ENCODE measurements around the gene SLC2A1.

Gene SLC2A1

GRCh38 chr1:42970143-42970542 lies 11.5 kb upstream of the SLC2A1 start:
- H3K27me3 ChIP-seq (ENCODE audit: insufficient read depth, poor library complexity, severe bottlenecking), result no peaks in the 10 kb centered on the region
- no peaks in the 10 kb centered on the region for H3K9me3 ChIP-seq (ENCODE audit: severe bottlenecking)
- H3K36me3 ChIP-seq (ENCODE audit: low read depth), result peaks cover 7% of the 10 kb centered on the region
- no peak for DNase-seq (ENCODE audit: low spot score)
- TF ChIP-seq CTCF (IDR thresholded peaks at IDR 0.05; ENCODE audit: poor library complexity, severe bottlenecking), result no peak
- H3K4me1 ChIP-seq (ENCODE audit: insufficient read depth, poor library complexity, severe bottlenecking), result peaks cover 19% of the 10 kb centered on the region
- H3K27ac ChIP-seq (ENCODE audit: poor library complexity, severe bottlenecking), result no peak overlapping the region
- no peak for ATAC-seq (ENCODE audit: low read depth)
- H3K4me3 ChIP-seq (ENCODE audit: severe bottlenecking), result no peak overlapping the region

- H3K4me1 ChIP-seq (ENCODE audit: insufficient read depth, poor library complexity, severe bottlenecking), result peaks cover 28% of the 10 kb centered on the region
- H3K36me3 ChIP-seq (ENCODE audit: low read depth), result peaks cover 4% of the 10 kb centered on the region
- no peaks in the 10 kb centered on the region for H3K27me3 ChIP-seq (ENCODE audit: insufficient read depth, poor library complexity, severe bottlenecking)
Observed at GRCh38 chr1:42968654-42969053, 10.0 kb upstream of the SLC2A1 start.

GRCh38 chr1:42966688-42967612 lies 8.3 kb upstream of the SLC2A1 start:
- Histone ChIP-seq H3K27ac (ENCODE audit: poor library complexity, severe bottlenecking) (peak overlapping the region; percentile 91), H3K4me1 (ENCODE audit: insufficient read depth, poor library complexity, severe bottlenecking) (peaks cover 44% of the 10 kb centered on the region), H3K36me3 (ENCODE audit: low read depth) (peaks cover 3% of the 10 kb centered on the region; the same call in 1 of the 2 replicates), H3K9me3 (ENCODE audit: severe bottlenecking) (no peaks in the 10 kb centered on the region), H3K4me3 (ENCODE audit: severe bottlenecking) (no peak overlapping the region), H3K27me3 (ENCODE audit: insufficient read depth, poor library complexity, severe bottlenecking) (no peaks in the 10 kb centered on the region)
- TF ChIP-seq CTCF (IDR thresholded peaks at IDR 0.05; ENCODE audit: poor library complexity, severe bottlenecking), result no peak
- DNase-seq (ENCODE audit: low spot score), result peak; percentile 96
- ATAC-seq (ENCODE audit: low read depth), result peak; percentile 89

More at GRCh38 chr1:42968654-42969053, 10.0 kb upstream of the SLC2A1 start:
- Histone ChIP-seq H3K4me3 (ENCODE audit: severe bottlenecking) (no peak overlapping the region), H3K9me3 (ENCODE audit: severe bottlenecking) (no peaks in the 10 kb centered on the region), H3K27ac (ENCODE audit: poor library complexity, severe bottlenecking) (peak overlapping the region; percentile 91)
- no peak for TF ChIP-seq CTCF (IDR thresholded peaks at IDR 0.05; ENCODE audit: poor library complexity, severe bottlenecking)
- no peak for ATAC-seq (ENCODE audit: low read depth)
- DNase-seq (ENCODE audit: low spot score), result no peak

GRCh38 chr1:42965378-42965777 lies 6.7 kb upstream of the SLC2A1 start:
- TF ChIP-seq CTCF (IDR thresholded peaks at IDR 0.05; ENCODE audit: poor library complexity, severe bottlenecking), result no peak
- peak overlapping the region; percentile 91 for H3K27ac ChIP-seq (ENCODE audit: poor library complexity, severe bottlenecking)
- no peaks in the 10 kb centered on the region for H3K9me3 ChIP-seq (ENCODE audit: severe bottlenecking)
- no peak for DNase-seq (ENCODE audit: low spot score)
- no peak for ATAC-seq (ENCODE audit: low read depth)
- H3K36me3 ChIP-seq (ENCODE audit: low read depth), result peaks cover 3% of the 10 kb centered on the region; the same call in 1 of the 2 replicates
- peaks cover 52% of the 10 kb centered on the region for H3K4me1 ChIP-seq (ENCODE audit: insufficient read depth, poor library complexity, severe bottlenecking)
- H3K27me3 ChIP-seq (ENCODE audit: insufficient read depth, poor library complexity, severe bottlenecking), result no peaks in the 10 kb centered on the region
- H3K4me3 ChIP-seq (ENCODE audit: severe bottlenecking), result no peak overlapping the region

Measured in RWPE2 (cell line).